Osteocyte (in vitro differentiated cells): ENCODE measurements around the gene ANKRD12. TPM values are rescaled to one million over a fixed set of nuclear protein-coding genes. Genes with fewer than 3 reads are reported as not detected.

Experiments
- DNase-seq: peaks from one replicate; pipeline ENCODE4 v3.0.0; 2021; ENCODE audit warnings: mixed read lengths; ENCODE audit not compliant: unreplicated experiment; ENCODE audit errors: extremely low spot score
- H3K27ac Mint-ChIP-seq: one replicate; pipeline ENCODE4 v1.8.0; 2021; ENCODE audit warnings: mild to moderate bottlenecking, mixed read lengths; ENCODE audit not compliant: unreplicated experiment
- H3K27me3 Mint-ChIP-seq: one replicate; pipeline ENCODE4 v1.8.0; 2021; ENCODE audit warnings: mixed read lengths; ENCODE audit not compliant: unreplicated experiment
- H3K36me3 Mint-ChIP-seq: one replicate; pipeline ENCODE4 v1.8.0; 2021; ENCODE audit warnings: mixed read lengths; ENCODE audit not compliant: unreplicated experiment
- H3K4me1 Mint-ChIP-seq: one replicate; pipeline ENCODE4 v1.8.0; 2021; ENCODE audit warnings: mixed read lengths; ENCODE audit not compliant: unreplicated experiment
- H3K4me3 Mint-ChIP-seq: one replicate; pipeline ENCODE4 v1.8.0; 2021; ENCODE audit warnings: mild to moderate bottlenecking, moderate library complexity, mixed read lengths; ENCODE audit not compliant: unreplicated experiment
- H3K9me3 Mint-ChIP-seq: one replicate; pipeline ENCODE4 v1.8.0; 2021; ENCODE audit warnings: mixed read lengths; ENCODE audit not compliant: unreplicated experiment
- total RNA-seq: library from RNA; stranded (reverse); gene quantifications from 2 replicates; pipeline ENCODE4 v1.2.1, GENCODE V29; 2021
- TF ChIP-seq, protein P1 (sequence below): fragments of 200-600 bp; sonication (generic); IDR thresholded peaks from 2 replicates; pipeline ENCODE4 v1.5.0; 2021; ENCODE audit warnings: antibody characterized with exemption, mild to moderate bottlenecking, moderate library complexity

The ANKRD12 gene
- total RNA-seq, 1 donor from 2014 or later = 40.0 TPM

DNA sequence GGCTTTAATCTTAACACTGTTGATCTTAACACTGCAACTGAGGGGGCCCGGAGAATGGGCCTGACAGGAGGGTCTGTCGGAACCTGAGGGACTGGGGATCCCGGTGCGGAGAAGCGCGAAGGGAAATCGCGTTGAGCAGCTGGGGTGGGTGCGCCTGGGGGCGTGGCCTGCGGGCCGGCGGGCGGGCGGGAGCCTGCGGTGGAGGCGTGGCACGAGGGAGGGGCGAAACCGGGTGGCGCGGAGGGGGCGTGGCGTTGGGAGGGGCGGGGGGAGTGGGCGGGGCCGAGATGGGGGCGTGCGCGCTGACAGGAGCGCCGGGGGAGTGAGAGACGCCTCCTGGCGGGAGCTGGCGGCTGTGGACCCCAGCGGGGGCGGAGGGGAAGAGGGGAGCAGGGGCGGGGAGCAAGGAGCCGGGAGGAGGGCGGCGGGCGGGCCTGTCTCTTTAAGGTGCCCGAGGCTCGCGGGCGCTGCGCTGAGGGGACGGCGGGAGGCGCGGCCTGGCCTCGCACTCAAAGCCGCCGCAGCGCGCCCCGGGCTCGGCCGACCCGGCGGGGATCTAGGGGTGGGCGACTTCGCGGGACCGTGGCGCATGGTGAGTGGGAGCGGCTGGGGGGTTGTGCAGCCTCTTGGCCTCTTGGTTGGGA, 197.9 kb downstream of the ANKRD12 start, which contains the start of gene TWSG1:
TSS of gene TWSG1 (plus strand) at position 445 of the 644 bp plus-strand sequence. CDS start 2,457 bp downstream, outside the sequence.
- H3K4me1 Mint-ChIP-seq = peaks cover 22% of the 10 kb centered on the region
- peak within 1 kb of the TSS; percentile 97 for H3K27ac Mint-ChIP-seq
- H3K36me3 Mint-ChIP-seq = peaks cover 8% of the 10 kb centered on the region
- H3K9me3 Mint-ChIP-seq = no peaks in the 10 kb centered on the region
- TF ChIP-seq, protein P1, sequence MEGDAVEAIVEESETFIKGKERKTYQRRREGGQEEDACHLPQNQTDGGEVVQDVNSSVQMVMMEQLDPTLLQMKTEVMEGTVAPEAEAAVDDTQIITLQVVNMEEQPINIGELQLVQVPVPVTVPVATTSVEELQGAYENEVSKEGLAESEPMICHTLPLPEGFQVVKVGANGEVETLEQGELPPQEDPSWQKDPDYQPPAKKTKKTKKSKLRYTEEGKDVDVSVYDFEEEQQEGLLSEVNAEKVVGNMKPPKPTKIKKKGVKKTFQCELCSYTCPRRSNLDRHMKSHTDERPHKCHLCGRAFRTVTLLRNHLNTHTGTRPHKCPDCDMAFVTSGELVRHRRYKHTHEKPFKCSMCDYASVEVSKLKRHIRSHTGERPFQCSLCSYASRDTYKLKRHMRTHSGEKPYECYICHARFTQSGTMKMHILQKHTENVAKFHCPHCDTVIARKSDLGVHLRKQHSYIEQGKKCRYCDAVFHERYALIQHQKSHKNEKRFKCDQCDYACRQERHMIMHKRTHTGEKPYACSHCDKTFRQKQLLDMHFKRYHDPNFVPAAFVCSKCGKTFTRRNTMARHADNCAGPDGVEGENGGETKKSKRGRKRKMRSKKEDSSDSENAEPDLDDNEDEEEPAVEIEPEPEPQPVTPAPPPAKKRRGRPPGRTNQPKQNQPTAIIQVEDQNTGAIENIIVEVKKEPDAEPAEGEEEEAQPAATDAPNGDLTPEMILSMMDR = peak; percentile 64
- DNase-seq = peak; percentile 99
- no peaks in the 10 kb centered on the region for H3K27me3 Mint-ChIP-seq
- H3K4me3 Mint-ChIP-seq = peak within 1 kb of the TSS; percentile 92

DNA sequence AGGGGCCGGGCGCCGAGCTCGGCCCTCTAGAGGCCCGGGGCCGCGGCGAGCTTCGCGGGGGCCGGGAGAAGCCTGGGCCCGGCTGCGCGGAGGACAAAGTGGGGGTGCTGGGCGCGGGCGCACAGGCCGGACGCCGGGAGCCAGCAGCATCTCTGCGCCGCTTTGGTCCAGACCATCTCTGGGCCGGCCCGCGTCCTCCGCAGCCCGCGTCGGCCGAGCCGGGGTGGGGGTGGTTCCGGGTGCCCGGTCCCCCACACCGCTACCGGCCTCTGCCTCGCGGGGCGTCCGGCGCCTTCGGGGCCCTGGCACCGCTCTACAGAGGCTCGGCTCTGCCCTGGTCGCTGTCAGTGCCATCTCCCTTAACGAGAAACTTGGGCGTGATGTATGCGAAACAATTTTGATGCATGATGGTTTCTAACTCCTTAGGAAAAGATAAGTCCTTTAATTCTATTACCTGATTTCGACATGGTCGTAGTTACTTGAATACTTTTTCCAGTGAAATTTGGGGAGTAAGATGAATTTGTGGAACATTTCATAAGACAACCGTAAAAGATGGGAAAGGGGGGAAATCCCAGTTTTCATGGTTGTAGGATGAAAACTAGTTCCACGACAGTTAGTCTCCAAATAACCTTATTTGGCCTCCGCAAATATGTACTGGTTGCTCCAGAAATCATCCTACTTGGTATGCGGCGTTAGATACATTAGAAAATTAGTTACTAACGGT, 198.6 kb downstream of the ANKRD12 start:
- TF ChIP-seq, protein P1 = peak; percentile 41
- peak; percentile 88 for DNase-seq
- Mint-ChIP-seq H3K36me3 (peaks cover 8% of the 10 kb centered on the region), H3K9me3 (no peaks in the 10 kb centered on the region), H3K4me3 (peak overlapping the region; percentile 92), H3K4me1 (peaks cover 20% of the 10 kb centered on the region), H3K27me3 (no peaks in the 10 kb centered on the region), H3K27ac (peak overlapping the region; percentile 88)

Other genes with a start within 250 kb of the ANKRD12 start
- gene NDUFV2, start 34.1 kb upstream of the ANKRD12 start, total RNA-seq = 97.7 and 98.8 TPM in 2 replicates
- gene TWSG1, start 198.0 kb downstream of the ANKRD12 start, total RNA-seq = 69.8 and 71.9 TPM in 2 replicates